ENCODE data around the gene TTC12. TPM values are rescaled to one million over a fixed set of nuclear protein-coding genes. Genes with fewer than 3 reads are reported as not detected.
A peak's percentile ranks its signal among the peaks of the same experiment; 100 is the strongest.

The TTC12 gene
- total RNA-seq, 8 experiments from 2014 or later: 4.1 to 26.7 (median 8.6) TPM; not detected in 1

GRCh38 chr11:113385749-113386148 is 71.4 kb downstream of the TTC12 start:
- ATAC-seq (replicated peaks in 6 of 8): no peak
- 86 to 100% (median 94%) methylated on average over 1 to 3 of the region's 3 CpGs; no CpG with 5 or more reads in 4 of the 10 experiments for WGBS, 10 experiments
- in situ Hi-C loops (cut with MboI; ENCODE audit: low pct_unique_long_range_greater_than_20kb in 2 of 9, low sequenced_read_pairs in 9 of 9, unreplicated experiment in 9 of 9): no loop called here
- H3K4me1 ChIP-seq (replicated peaks in 1 of 2): peaks cover 0 to 5% of the 10 kb centered on the region in 2 donors
- no peak overlapping the region for H3K27ac ChIP-seq
- no peak overlapping the region for H3K4me3 ChIP-seq

DNA sequence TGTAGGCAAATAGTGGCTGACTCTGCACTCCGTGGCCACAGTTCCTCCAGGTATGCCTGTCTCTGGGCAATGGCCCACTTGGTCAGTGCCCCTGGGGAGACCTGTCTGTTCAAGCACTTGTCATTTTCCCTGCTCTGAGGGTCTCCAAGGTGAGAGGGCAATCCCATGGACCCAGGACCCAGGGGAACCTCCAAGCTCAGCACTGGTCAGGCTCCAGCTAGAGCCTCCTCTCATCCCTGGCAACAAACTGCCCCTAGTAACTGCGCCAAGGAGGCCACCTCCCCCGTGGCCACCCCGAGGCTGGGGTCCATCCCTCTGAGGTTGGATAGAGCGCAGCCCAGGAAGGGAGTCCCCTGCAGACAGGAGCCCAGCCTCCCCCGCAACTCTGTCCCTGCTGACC is 72.5 kb downstream of the TTC12 start:
- 70 to 100% (median 83%) methylated on average over 1 to 4 of the region's 6 CpGs; no CpG with 5 or more reads in 5 of the 10 experiments for WGBS, 10 experiments
- Histone ChIP-seq H3K4me3 (no peak overlapping the region), H3K4me1 (replicated peaks in 1 of 2) (peaks cover 0 to 5% of the 10 kb centered on the region in 2 donors), H3K27ac (no peak overlapping the region)
- in situ Hi-C loops (cut with MboI; ENCODE audit: low pct_unique_long_range_greater_than_20kb in 2 of 9, low sequenced_read_pairs in 9 of 9, unreplicated experiment in 9 of 9): no loop called here
- ATAC-seq (replicated peaks in 6 of 8): no peak

GRCh38 chr11:113387605-113388211 is 73.3 kb downstream of the TTC12 start, which contains the start of gene ANKK1:
Gene ANKK1 (plus strand): TSS chr11:113387779. CDS start chr11:113387885, 106 bp downstream.
- H3K4me1 ChIP-seq (replicated peaks in 1 of 2): peaks cover 0 to 5% of the 10 kb centered on the region in 2 donors
- H3K4me3 ChIP-seq: peak within 1 kb of the TSS in 1 of 5 donors; percentile 15
- WGBS, 10 experiments: 26 to 81% (median 47%) methylated on average over 3 to 12 of the region's 46 CpGs; no CpG with 5 or more reads in 7 of the 10 experiments
- peak in 4 of 8 experiments; percentile 12 to 60 (median 30) for ATAC-seq (replicated peaks in 6 of 8)
- H3K27ac ChIP-seq: no peak within 1 kb of the TSS
- in situ Hi-C loops (cut with MboI; ENCODE audit: low pct_unique_long_range_greater_than_20kb in 2 of 9, low sequenced_read_pairs in 9 of 9, unreplicated experiment in 9 of 9): no loop called here

DNA sequence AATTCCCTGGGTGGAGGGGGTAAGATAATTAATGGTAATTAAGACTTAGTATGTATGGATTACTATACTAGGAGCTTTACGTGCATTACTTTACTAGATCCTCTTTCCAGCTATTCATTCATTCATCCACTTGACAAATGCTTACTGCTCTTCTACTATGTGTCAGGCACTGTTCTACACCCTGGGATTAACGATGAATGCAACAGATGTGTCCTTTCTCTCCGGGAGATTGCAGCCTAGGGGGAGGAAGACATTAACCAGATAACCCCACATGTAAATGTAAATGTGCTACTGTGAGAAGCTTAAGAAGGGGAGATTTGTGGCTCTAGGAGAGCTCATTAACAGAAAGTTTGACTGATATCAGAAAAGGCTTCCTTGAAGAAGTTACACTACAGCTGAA is 74.9 kb downstream of the TTC12 start:
- no peak overlapping the region for H3K4me3 ChIP-seq
- no peaks in the 10 kb centered on the region for H3K4me1 ChIP-seq (replicated peaks in 1 of 2)
- H3K27ac ChIP-seq: no peak overlapping the region
- 0 to 25% (median 7%) methylated on average over 1 to 3 of the region's 3 CpGs; no CpG with 5 or more reads in 2 of the 10 experiments for WGBS, 10 experiments
- ATAC-seq (replicated peaks in 6 of 8): peak in 3 of 8 experiments; percentile 7 to 80 (median 12)
- in situ Hi-C loops (cut with MboI; ENCODE audit: low pct_unique_long_range_greater_than_20kb in 2 of 9, low sequenced_read_pairs in 9 of 9, unreplicated experiment in 9 of 9): no loop called here

DNA sequence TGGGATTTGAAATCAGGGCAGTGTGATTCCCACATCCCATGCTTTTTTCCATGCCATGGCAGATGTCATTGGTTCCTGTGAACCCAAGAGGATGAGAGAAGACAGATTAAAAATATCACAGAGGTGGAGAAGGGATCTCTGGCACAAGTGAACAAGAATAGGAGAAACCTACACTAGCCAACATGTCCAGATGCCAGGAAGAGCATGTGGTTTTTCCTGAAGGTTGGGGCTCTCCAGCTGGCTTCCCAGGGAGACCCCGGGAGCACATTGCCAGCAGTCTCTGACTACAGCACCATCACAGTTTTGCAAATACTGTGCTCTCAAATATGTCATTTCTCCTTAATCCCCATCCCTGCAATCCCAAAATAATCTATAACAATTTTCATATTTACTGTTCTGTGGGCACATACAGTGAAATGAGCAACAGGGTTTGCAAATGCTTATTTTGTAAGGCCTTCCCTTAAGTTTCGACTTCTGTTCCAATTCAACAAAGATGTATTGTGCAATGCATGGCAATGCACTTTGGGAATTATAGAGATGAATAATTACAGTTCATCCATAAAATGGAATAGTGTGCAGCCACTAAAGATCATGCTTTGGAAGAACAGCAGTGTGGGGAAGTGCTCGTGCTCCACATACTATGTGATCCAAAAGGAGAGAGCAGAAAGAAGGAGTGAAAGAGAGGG is 78.0 kb downstream of the TTC12 start:
- no peak overlapping the region for H3K4me3 ChIP-seq
- ATAC-seq (replicated peaks in 6 of 8): peak in 1 of 8 experiments; percentile 32
- no peaks in the 10 kb centered on the region for H3K4me1 ChIP-seq (replicated peaks in 1 of 2)
- no peak overlapping the region for H3K27ac ChIP-seq
- in situ Hi-C loops (cut with MboI; ENCODE audit: low pct_unique_long_range_greater_than_20kb in 2 of 9, low sequenced_read_pairs in 9 of 9, unreplicated experiment in 9 of 9): no loop called here
- WGBS, 10 experiments: 0 to 84% (median 62%) methylated on average over 1 to 3 of the region's 3 CpGs

GRCh38 chr11:113393501-113393985 is 79.2 kb downstream of the TTC12 start:
- WGBS, 10 experiments: 43 to 100% (median 71%) methylated on average over 2 to 7 of the region's 8 CpGs; no CpG with 5 or more reads in 3 of the 10 experiments
- Histone ChIP-seq H3K27ac (no peak overlapping the region), H3K4me3 (no peak overlapping the region), H3K4me1 (replicated peaks in 1 of 2) (no peaks in the 10 kb centered on the region)
- in situ Hi-C loops (cut with MboI; ENCODE audit: low pct_unique_long_range_greater_than_20kb in 2 of 9, low sequenced_read_pairs in 9 of 9, unreplicated experiment in 9 of 9): no loop called here
- ATAC-seq (replicated peaks in 6 of 8): no peak

DNA sequence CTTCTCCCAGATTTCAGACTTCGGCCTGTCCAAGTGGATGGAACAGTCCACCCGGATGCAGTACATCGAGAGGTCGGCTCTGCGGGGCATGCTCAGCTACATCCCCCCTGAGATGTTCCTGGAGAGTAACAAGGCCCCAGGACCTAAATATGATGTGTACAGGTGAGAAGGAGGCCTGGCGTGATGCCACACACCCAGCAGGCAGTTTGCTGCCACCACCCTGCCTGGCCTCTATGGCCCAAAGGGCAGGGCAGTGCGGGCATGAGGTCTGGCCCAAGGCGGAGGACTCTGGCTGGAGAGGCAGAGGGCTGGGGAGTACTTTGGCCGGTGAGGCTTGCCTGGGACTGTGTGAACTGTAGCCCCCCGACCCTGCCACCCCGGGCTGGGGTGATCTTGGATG is 80.5 kb downstream of the TTC12 start:
- WGBS, 10 experiments: 37 to 100% (median 82%) methylated on average over 1 to 7 of the region's 11 CpGs; no CpG with 5 or more reads in 1 of the 10 experiments
- in situ Hi-C loops (cut with MboI; ENCODE audit: low pct_unique_long_range_greater_than_20kb in 2 of 9, low sequenced_read_pairs in 9 of 9, unreplicated experiment in 9 of 9): no loop called here
- H3K27ac ChIP-seq: no peak overlapping the region
- H3K4me3 ChIP-seq: no peak overlapping the region
- H3K4me1 ChIP-seq (replicated peaks in 1 of 2): no peaks in the 10 kb centered on the region
- ATAC-seq (replicated peaks in 6 of 8): no peak

GRCh38 chr11:113395782-113396336 is 81.5 kb downstream of the TTC12 start:
- H3K4me3 ChIP-seq: no peak overlapping the region
- no peak for ATAC-seq (replicated peaks in 6 of 8)
- H3K27ac ChIP-seq: no peak overlapping the region
- in situ Hi-C loops (cut with MboI; ENCODE audit: low pct_unique_long_range_greater_than_20kb in 2 of 9, low sequenced_read_pairs in 9 of 9, unreplicated experiment in 9 of 9): no loop called here
- 80 to 90% methylated on average over 1 to 2 of the region's 9 CpGs; no CpG with 5 or more reads in 8 of the 10 experiments for WGBS, 10 experiments
- H3K4me1 ChIP-seq (replicated peaks in 1 of 2): no peaks in the 10 kb centered on the region

DNA sequence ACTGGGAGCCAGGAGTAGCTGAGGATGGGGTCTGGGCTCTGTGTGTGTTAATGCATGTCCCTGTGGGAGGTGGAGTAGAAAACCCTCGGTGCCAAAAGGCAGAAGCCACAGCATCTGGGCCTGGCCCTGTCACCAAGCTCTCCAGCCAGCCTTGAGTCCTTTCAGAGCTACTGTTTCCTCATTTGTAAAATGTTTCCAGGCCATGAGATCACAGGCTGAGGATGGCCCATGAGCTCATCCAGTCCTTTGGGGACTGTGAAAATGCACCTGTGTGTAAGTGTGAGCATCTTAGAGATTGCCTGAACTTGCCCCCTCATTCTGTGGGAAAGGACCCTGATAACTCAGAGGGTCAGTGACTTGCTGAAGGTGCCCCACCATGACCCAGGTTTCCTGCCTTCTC is 82.3 kb downstream of the TTC12 start:
- ATAC-seq (replicated peaks in 6 of 8): peak in 5 of 8 experiments; percentile 84 to 97 (median 90)
- H3K4me1 ChIP-seq (replicated peaks in 1 of 2): no peaks in the 10 kb centered on the region
- H3K27ac ChIP-seq: peak overlapping the region in 1 of 2 donors; percentile 53
- 17 to 20% (median 17%) methylated on average over 1 of the region's 1 CpG; no CpG with 5 or more reads in 7 of the 10 experiments for WGBS, 10 experiments
- H3K4me3 ChIP-seq: no peak overlapping the region
- in situ Hi-C loops (cut with MboI; ENCODE audit: low pct_unique_long_range_greater_than_20kb in 2 of 9, low sequenced_read_pairs in 9 of 9, unreplicated experiment in 9 of 9): no loop called here

DNA sequence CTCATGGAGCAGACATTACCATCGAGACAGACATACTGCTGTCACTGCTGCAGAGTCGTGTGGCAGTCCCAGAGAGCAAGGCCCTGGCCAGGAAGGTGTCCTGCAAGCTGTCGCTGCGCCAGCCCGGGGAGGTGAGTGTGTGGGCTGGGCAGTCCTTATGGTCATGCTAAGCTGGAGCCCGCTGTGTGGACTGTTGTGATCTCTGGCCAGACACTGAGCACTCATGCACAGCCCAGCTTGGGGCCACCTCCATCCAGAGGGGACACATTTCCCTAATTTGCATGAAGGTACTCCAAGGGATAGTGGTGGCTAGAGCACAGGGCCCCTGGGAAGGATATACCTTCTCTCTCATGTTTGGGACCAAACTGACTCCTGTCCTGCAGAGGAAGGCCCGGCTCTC is 82.8 kb downstream of the TTC12 start:
- ATAC-seq (replicated peaks in 6 of 8): peak in 3 of 8 experiments; percentile 15 to 23 (median 16)
- Histone ChIP-seq H3K4me1 (replicated peaks in 1 of 2) (no peaks in the 10 kb centered on the region), H3K27ac (no peak overlapping the region), H3K4me3 (no peak overlapping the region)
- 50 to 100% (median 100%) methylated on average over 1 to 4 of the region's 7 CpGs; no CpG with 5 or more reads in 7 of the 10 experiments for WGBS, 10 experiments
- in situ Hi-C loops (cut with MboI; ENCODE audit: low pct_unique_long_range_greater_than_20kb in 2 of 9, low sequenced_read_pairs in 9 of 9, unreplicated experiment in 9 of 9): no loop called here

GRCh38 chr11:113397821-113398220 is 83.4 kb downstream of the TTC12 start:
- Histone ChIP-seq H3K4me1 (replicated peaks in 1 of 2) (no peaks in the 10 kb centered on the region), H3K27ac (no peak overlapping the region), H3K4me3 (no peak overlapping the region)
- 40 to 76% (median 60%) methylated on average over 1 to 3 of the region's 4 CpGs; no CpG with 5 or more reads in 7 of the 10 experiments for WGBS, 10 experiments
- ATAC-seq (replicated peaks in 6 of 8): peak in 3 of 8 experiments; percentile 4 to 46 (median 20)
- in situ Hi-C loops (cut with MboI; ENCODE audit: low pct_unique_long_range_greater_than_20kb in 2 of 9, low sequenced_read_pairs in 9 of 9, unreplicated experiment in 9 of 9): no loop called here

- H3K4me3 ChIP-seq: no peak overlapping the region
- ATAC-seq (replicated peaks in 6 of 8): no peak
- 0 to 96% (median 77%) methylated on average over 1 to 10 of the region's 24 CpGs; no CpG with 5 or more reads in 2 of the 10 experiments for WGBS, 10 experiments
- no peak overlapping the region for H3K27ac ChIP-seq
- H3K4me1 ChIP-seq (replicated peaks in 1 of 2): no peaks in the 10 kb centered on the region
- in situ Hi-C loops (cut with MboI; ENCODE audit: low pct_unique_long_range_greater_than_20kb in 2 of 9, low sequenced_read_pairs in 9 of 9, unreplicated experiment in 9 of 9): no loop called here
Measured at GRCh38 chr11:113398669-113399430, 84.5 kb downstream of the TTC12 start.
